OCI-LY3 (cell line): ENCODE data around the gene SYNDIG1L.
"Not testable (repeated sequence)": the region's sequence is repeated elsewhere in the genome, so short reads cannot be mapped to it uniquely, and the experiment has no call there.

Experiments used
- H2AFZ ChIP-seq: fragments of 200-600, 300-600 bp; shearing (Covaris generic); 2 replicates; pipeline ENCODE4 v1.6.0; 2014; ENCODE audit warnings: antibody characterized with exemption, low read depth, low read length
- H3K27ac ChIP-seq: fragments of 200-600, 300-600 bp; sonication (generic); 2 replicates; pipeline ENCODE4 v1.5.1; 2014; ENCODE audit warnings: mild to moderate bottlenecking, low read length, moderate library complexity, mixed read lengths
- H3K27me3 ChIP-seq: fragments of 200-600, 300-600 bp; sonication (generic); 2 replicates; pipeline ENCODE4 v1.6.1; 2014; ENCODE audit warnings: low read depth, low read length, mixed read lengths
- H3K36me3 ChIP-seq: fragments of 200-600, 300-600 bp; sonication (generic); replicated peaks from 2 replicates; pipeline ENCODE3; 2014; ENCODE audit warnings: low read depth, low read length, mixed read lengths
- H3K4me1 ChIP-seq: fragments of 300-600, 200-600 bp; sonication (generic); 2 replicates; pipeline ENCODE4 v1.6.1; 2014; ENCODE audit warnings: low read length, mixed read lengths
- H3K4me2 ChIP-seq: fragments of 200-600, 300-600 bp; sonication (generic); 2 replicates; pipeline ENCODE4 v1.6.1; 2014; ENCODE audit warnings: low read length, mixed read lengths
- H3K4me3 ChIP-seq: fragments of 300-600, 200-600 bp; sonication (generic); 2 replicates; pipeline ENCODE4 v1.5.1; 2014; ENCODE audit warnings: antibody characterized with exemption, mild to moderate bottlenecking, low read length, moderate library complexity
- H3K79me2 ChIP-seq: fragments of 300-600, 200-600 bp; shearing (Covaris generic); 2 replicates; pipeline ENCODE4 v1.6.1; 2014; ENCODE audit warnings: mild to moderate bottlenecking, low read length, mixed read lengths
- H3K9ac ChIP-seq: fragments of 300-600, 200-600 bp; shearing (Covaris generic); 2 replicates; pipeline ENCODE4 v1.6.0; 2014; ENCODE audit warnings: mild to moderate bottlenecking, low read length, moderate library complexity
- H3K9me3 ChIP-seq: fragments of 200-600, 300-600 bp; shearing (Covaris generic); 2 replicates; pipeline ENCODE4 v1.6.1; 2014; ENCODE audit warnings: low read length, mixed read lengths; ENCODE audit not compliant: insufficient read depth
- H4K20me1 ChIP-seq: fragments of 200-600, 300-600 bp; sonication (generic); 2 replicates; pipeline ENCODE4 v1.6.1; 2016; ENCODE audit warnings: low read length, mixed read lengths; ENCODE audit not compliant: insufficient read depth
- CTCF ChIP-seq: fragments of 200-600, 300-600 bp; sonication (generic); IDR thresholded peaks from 2 replicates; pipeline ENCODE4 v1.5.1; 2014; ENCODE audit warnings: antibody characterized with exemption, low read length, low read depth
- EZH2phosphoT487 ChIP-seq: fragments of 200-600 bp; shearing (Covaris generic); IDR thresholded peaks from 2 replicates; pipeline ENCODE4 v1.6.1; 2018; ENCODE audit warnings: antibody characterized with exemption, mixed run types, low read depth

Gene SYNDIG1L

DNA sequence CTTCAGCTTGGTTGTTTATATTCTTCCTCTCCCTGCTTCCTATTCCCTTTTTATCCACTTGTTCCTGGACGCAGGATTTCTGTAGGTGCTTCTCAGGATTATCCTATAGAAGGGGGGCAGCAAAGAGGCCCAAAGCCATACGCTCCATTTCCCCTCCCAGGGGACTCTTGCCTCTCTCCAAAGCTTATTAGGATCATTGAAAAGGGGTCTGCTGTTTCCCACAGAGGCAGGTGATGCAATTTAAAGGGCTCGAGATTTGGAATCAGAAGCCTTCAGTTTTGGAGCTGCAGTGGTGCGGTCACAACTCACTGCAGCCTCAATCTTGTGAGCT lies 31.5 kb upstream of the SYNDIG1L start:
- H3K4me2 ChIP-seq = no peak overlapping the region

GRCh38 chr14:74456684-74457564 lies 30.9 kb upstream of the SYNDIG1L start:
- Histone ChIP-seq H3K4me2 (no peak overlapping the region), H2AFZ (no peak overlapping the region), H4K20me1 (no peaks in the 10 kb centered on the region), H3K4me3 (no peak overlapping the region), H3K36me3 (no peaks in the 10 kb centered on the region), H3K9ac (no peak overlapping the region), H3K27ac (no peak overlapping the region), H3K9me3 (no peaks in the 10 kb centered on the region), H3K79me2 (no peaks in the 10 kb centered on the region), H3K4me1 (peaks cover 5% of the 10 kb centered on the region; the same call in 1 of the 2 replicates), H3K27me3 (no peaks in the 10 kb centered on the region)
- TF ChIP-seq CTCF (no peak), EZH2phosphoT487 (no peak)

More for the DNA sequence above, 31.5 kb upstream of the SYNDIG1L start:
- no peaks in the 10 kb centered on the region for H3K36me3 ChIP-seq
- no peaks in the 10 kb centered on the region for H4K20me1 ChIP-seq
- H3K4me1 ChIP-seq = peaks cover 5% of the 10 kb centered on the region; the same call in 1 of the 2 replicates
- H3K79me2 ChIP-seq = no peaks in the 10 kb centered on the region
- TF ChIP-seq CTCF (no peak), EZH2phosphoT487 (no peak)
- H3K27ac ChIP-seq = no peak overlapping the region
- H3K4me3 ChIP-seq = no peak overlapping the region
- H2AFZ ChIP-seq = no peak overlapping the region
- H3K9ac ChIP-seq = no peak overlapping the region
- no peaks in the 10 kb centered on the region for H3K9me3 ChIP-seq
- H3K27me3 ChIP-seq = no peaks in the 10 kb centered on the region

DNA sequence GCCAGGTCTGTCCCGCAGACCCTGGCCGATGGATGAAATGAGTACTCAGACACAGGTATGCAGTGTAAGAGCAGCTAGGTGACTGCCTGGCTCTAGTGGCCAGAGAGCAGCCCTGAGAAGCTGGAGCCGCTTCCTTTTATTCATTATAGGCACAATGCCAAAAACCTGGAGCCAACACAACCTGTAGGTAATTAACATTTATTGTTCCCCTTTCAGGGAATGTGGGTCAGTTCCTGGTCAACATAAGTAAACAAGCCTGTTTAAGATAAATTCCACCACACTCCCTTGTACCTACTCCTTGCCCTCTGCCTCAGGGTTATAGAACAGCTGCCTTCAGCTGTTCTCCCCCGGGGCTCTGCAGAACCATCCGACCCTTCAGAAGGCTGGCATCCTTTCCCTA lies 28.4 kb upstream of the SYNDIG1L start:
- H3K9ac ChIP-seq, H3K4me3 ChIP-seq, H2AFZ ChIP-seq, H3K79me2 ChIP-seq, H3K27me3 ChIP-seq, H3K36me3 ChIP-seq, H3K9me3 ChIP-seq, H3K27ac ChIP-seq, H3K4me2 ChIP-seq, H3K4me1 ChIP-seq, H4K20me1 ChIP-seq: not testable (repeated sequence)

DNA sequence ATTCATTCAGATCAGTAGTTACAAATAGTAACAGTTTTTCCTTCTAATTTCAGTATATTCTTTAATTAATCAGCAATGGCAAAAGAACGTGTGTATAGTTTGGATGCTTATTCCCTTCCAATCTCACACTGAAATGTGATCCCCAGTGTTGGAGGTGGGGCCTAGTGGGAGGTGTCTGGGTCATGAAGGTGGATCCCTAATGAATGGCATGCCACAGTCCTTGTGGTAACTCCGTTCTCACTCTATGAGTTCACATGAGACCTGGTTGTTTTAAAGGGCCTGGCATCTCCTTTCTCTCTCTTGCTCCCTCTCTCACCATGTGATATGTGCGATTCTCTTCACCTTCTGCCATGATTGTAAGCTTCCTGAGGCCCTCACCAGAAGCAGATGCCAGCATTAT lies 18.9 kb upstream of the SYNDIG1L start:
- Histone ChIP-seq H3K4me3 (no peak overlapping the region), H3K79me2 (no peaks in the 10 kb centered on the region), H3K9me3 (no peaks in the 10 kb centered on the region), H3K4me1 (no peaks in the 10 kb centered on the region), H3K9ac (no peak overlapping the region), H3K27me3 (peaks cover 23% of the 10 kb centered on the region), H3K27ac (no peak overlapping the region), H2AFZ (no peak overlapping the region), H3K36me3 (no peaks in the 10 kb centered on the region), H4K20me1 (no peaks in the 10 kb centered on the region), H3K4me2 (no peak overlapping the region)
- TF ChIP-seq EZH2phosphoT487 = no peak
- no peak for TF ChIP-seq CTCF
